T-helper 17 cell (primary cell): Measurements from ENCODE around the gene RPTOR. TPM values are rescaled to one million over a fixed set of nuclear protein-coding genes. Genes with fewer than 3 reads are reported as not detected.
"Not testable (repeated sequence)": the region's sequence is repeated elsewhere in the genome, so short reads cannot be mapped to it uniquely, and the experiment has no call there.

Source experiments
- ATAC-seq: fragments of 150-1000 bp; cut with Tn5 transposase; 2 replicates; pipeline ENCODE4 v1.10.0; 2021; ENCODE audit warnings: mild to moderate bottlenecking, moderate library complexity
- DNase-seq, 3 donors: peaks; one replicate each; pipeline versions ENCODE4 v3.0.0 to v3.0.0-alpha.2; 2020 to 2021
- H3K9me3 ChIP-seq: one replicate; pipeline ENCODE4 v1.7.0; 2013; ENCODE audit warnings: low read length, mild to moderate bottlenecking; ENCODE audit not compliant: control insufficient read depth, poor library complexity, severe bottlenecking
- H3K27ac Mint-ChIP-seq: one replicate; pipeline ENCODE4 v1.8.0; 2022; ENCODE audit warnings: mild to moderate bottlenecking, moderate library complexity, mixed read lengths
- H3K27me3 Mint-ChIP-seq: one replicate; pipeline ENCODE4 v1.8.0; 2022; ENCODE audit warnings: mixed read lengths
- H3K36me3 Mint-ChIP-seq: one replicate; pipeline ENCODE4 v1.8.0; 2022; ENCODE audit warnings: low read depth, mixed read lengths
- H3K4me1 Mint-ChIP-seq: one replicate; pipeline ENCODE4 v1.8.0; 2022; ENCODE audit warnings: mild to moderate bottlenecking, mixed read lengths
- H3K4me3 Mint-ChIP-seq: one replicate; pipeline ENCODE4 v1.8.0; 2022; ENCODE audit warnings: mild to moderate bottlenecking, moderate library complexity, mixed read lengths
- total RNA-seq, 4 donors: library from RNA in 2 of 4; stranded (reverse) in 2 of 4; gene quantifications; one replicate each; pipeline ENCODE4 v1.2.3 and lab custom pipeline; 2022 to 2026

The RPTOR gene
- total RNA-seq, 2 donors from 2014 or later, result 55.1 to 61.5 TPM

DNA sequence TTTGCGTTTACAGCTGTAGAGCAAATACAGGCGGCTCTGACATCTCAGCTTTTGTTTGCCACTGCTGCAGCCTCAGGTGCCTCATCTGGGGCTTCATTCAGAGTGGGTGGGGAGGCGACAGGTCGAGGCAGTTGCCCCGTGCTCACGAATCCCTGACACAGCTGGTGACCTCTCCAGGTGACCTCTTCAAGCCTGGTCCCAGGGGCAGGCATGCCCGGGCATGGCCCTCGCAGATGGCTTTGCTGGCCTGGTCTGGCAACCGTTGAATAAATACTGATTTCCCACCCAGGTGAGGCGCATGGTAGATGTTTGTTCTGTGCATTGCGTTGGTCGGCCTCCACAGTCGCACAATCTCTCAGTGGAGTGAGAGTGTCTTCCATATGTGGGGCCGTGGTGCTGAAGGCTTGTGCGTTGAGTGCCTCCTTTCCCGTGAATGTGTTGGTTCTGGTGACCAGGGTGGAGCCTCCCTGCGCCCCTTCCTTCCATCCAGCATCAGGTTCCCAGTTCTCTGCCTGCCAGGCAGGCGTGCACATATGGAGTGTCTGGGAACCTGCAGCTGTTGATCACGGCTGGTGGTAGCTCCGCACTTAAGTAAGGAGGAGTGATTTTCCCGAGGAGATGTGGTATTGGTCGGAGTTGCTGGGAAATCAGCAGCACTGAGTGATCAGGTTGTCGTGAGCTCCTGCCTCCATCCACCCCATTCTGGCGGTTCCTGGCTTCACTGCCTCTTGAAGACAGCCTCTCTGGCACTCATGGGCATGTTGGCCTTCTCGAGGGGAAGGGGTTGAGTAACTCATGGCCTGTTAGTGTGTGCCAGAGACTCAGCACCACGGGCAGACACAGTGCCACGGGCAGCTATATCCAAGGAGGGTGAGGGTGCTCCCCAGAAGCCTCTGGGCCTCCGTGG is 149.7 kb downstream of the RPTOR start:
- H3K4me3 Mint-ChIP-seq, result peak overlapping the region; percentile 31
- no peak overlapping the region for H3K27ac Mint-ChIP-seq
- no peak for ATAC-seq
- H3K36me3 Mint-ChIP-seq, result no peaks in the 10 kb centered on the region
- no peaks in the 10 kb centered on the region for H3K9me3 ChIP-seq
- DNase-seq, result no peak
- H3K4me1 Mint-ChIP-seq, result peaks cover 26% of the 10 kb centered on the region
- no peaks in the 10 kb centered on the region for H3K27me3 Mint-ChIP-seq

GRCh38 chr17:80694992-80695912 is 150.6 kb downstream of the RPTOR start:
- peaks cover 25% of the 10 kb centered on the region for H3K4me1 Mint-ChIP-seq
- no peaks in the 10 kb centered on the region for H3K36me3 Mint-ChIP-seq
- DNase-seq (no peak), ATAC-seq (peak; percentile 48)
- peak overlapping the region; percentile 70 for H3K27ac Mint-ChIP-seq
- H3K27me3 Mint-ChIP-seq, result no peaks in the 10 kb centered on the region
- H3K4me3 Mint-ChIP-seq, result peak overlapping the region; percentile 31
- no peaks in the 10 kb centered on the region for H3K9me3 ChIP-seq

GRCh38 chr17:80695979-80696378 is 151.3 kb downstream of the RPTOR start:
- H3K9me3 ChIP-seq, result no peaks in the 10 kb centered on the region
- no peaks in the 10 kb centered on the region for H3K27me3 Mint-ChIP-seq
- no peak overlapping the region for H3K4me3 Mint-ChIP-seq
- no peaks in the 10 kb centered on the region for H3K36me3 Mint-ChIP-seq
- DNase-seq (no peak), ATAC-seq (no peak)
- H3K4me1 Mint-ChIP-seq, result peaks cover 21% of the 10 kb centered on the region
- H3K27ac Mint-ChIP-seq, result no peak overlapping the region

GRCh38 chr17:80696456-80696855 is 151.8 kb downstream of the RPTOR start:
- H3K27me3 Mint-ChIP-seq, result no peaks in the 10 kb centered on the region
- H3K4me1 Mint-ChIP-seq, result peaks cover 20% of the 10 kb centered on the region
- no peaks in the 10 kb centered on the region for H3K9me3 ChIP-seq
- no peaks in the 10 kb centered on the region for H3K36me3 Mint-ChIP-seq
- DNase-seq (no peak), ATAC-seq (no peak)
- H3K27ac Mint-ChIP-seq, result no peak overlapping the region
- H3K4me3 Mint-ChIP-seq, result no peak overlapping the region

DNA sequence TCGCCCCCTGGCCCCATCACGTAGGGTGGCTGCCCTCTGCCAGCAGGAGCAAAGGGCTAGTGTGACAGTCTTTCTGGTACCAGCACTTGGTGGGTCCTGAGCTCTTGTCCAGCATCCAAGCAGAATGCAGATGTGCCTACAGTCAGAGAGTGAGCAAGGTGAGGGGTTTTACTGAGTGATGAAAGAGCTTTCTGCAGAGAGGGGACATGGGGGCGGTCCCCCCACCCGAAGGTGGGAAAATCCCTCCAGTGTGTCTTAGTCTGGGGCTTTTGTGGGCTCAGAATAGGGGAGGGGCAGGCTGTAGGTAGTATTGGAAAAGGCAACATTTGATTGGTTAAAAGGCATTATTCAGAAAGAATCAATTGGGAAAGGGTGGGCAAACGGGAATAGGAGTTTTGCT is 152.3 kb downstream of the RPTOR start:
- Mint-ChIP-seq H3K36me3 (no peaks in the 10 kb centered on the region), H3K27ac (no peak overlapping the region), H3K27me3 (no peaks in the 10 kb centered on the region), H3K4me3 (no peak overlapping the region), H3K4me1 (peaks cover 17% of the 10 kb centered on the region)
- no peaks in the 10 kb centered on the region for H3K9me3 ChIP-seq
- DNase-seq (no peak), ATAC-seq (no peak)

DNA sequence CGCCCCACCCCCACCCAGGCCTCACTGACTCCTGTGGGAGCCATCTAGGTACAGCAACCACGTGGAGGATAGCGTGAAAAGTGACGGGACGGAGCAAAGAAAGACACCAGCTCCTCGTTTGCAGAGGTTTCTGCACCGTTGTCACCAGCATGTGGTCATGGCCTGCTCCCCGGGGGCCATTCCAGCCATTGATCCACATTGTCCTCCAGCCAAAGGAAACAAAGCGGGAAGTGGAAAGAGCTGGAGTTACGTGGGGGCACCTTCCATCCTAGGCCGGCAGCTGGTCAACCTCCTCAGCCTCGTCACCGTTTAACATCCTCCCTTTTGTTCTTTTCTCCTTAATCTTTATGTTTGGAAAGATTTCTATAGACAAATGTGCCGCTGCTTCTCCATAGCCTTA is 153.7 kb downstream of the RPTOR start:
- ATAC-seq (no peak), DNase-seq (no peak)
- Mint-ChIP-seq H3K27me3 (no peaks in the 10 kb centered on the region), H3K4me1 (peaks cover 24% of the 10 kb centered on the region), H3K36me3 (no peaks in the 10 kb centered on the region), H3K4me3 (no peak overlapping the region), H3K27ac (no peak overlapping the region)
- H3K9me3 ChIP-seq, result no peaks in the 10 kb centered on the region

GRCh38 chr17:80699205-80699604 is 154.6 kb downstream of the RPTOR start:
- not testable (repeated sequence) for H3K9me3 ChIP-seq, DNase-seq, H3K27me3 Mint-ChIP-seq, H3K36me3 Mint-ChIP-seq, H3K4me3 Mint-ChIP-seq, H3K27ac Mint-ChIP-seq, ATAC-seq
- peaks cover 24% of the 10 kb centered on the region for H3K4me1 Mint-ChIP-seq

GRCh38 chr17:80701730-80702129 is 157.1 kb downstream of the RPTOR start:
- Mint-ChIP-seq H3K27me3 (no peaks in the 10 kb centered on the region), H3K36me3 (no peaks in the 10 kb centered on the region), H3K27ac (no peak overlapping the region), H3K4me3 (no peak overlapping the region), H3K4me1 (peaks cover 26% of the 10 kb centered on the region)
- no peak for ATAC-seq
- no peak for DNase-seq
- H3K9me3 ChIP-seq, result no peaks in the 10 kb centered on the region

DNA sequence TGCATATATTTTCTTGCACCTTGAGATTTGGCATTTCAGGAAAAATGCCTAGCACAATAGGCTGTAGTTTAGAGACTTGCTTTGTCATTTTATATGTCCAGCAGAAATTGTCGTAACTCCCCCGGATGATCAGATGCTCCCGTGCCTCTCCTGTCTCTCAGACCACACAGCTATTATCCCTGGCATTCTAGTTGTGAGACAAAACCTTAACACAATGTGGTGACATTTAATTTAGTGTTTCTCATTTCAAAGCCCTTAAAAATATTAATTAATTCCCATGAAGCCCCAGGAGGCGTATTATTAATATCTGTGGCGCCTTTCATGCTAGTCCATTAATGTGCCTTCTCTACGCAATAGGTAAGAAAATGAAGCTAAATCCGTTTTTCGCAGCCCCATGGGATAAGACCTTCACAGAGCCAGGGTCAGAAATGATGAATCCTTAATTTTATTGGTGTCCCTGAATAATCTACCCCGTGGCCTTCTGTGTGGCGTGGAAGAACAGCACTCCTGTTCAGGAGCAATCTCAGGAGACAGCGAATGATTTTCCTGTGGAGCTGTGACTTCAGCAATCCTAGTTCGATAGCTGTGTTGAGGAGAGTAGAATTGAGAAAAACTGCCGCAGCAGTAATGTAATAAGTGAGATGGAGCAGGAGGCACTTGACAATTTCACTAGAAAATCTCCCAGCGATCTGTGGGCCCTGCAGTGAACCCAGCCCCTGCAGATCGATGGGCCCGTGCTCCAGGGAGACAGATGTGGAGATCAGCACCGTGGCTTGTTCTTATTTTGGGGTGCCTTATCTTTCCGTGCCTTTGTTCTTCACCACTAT is 157.9 kb downstream of the RPTOR start:
- no peaks in the 10 kb centered on the region for H3K9me3 ChIP-seq
- no peaks in the 10 kb centered on the region for H3K27me3 Mint-ChIP-seq
- peaks cover 23% of the 10 kb centered on the region for H3K4me1 Mint-ChIP-seq
- H3K27ac Mint-ChIP-seq, result peak overlapping the region; percentile 74
- H3K4me3 Mint-ChIP-seq, result no peak overlapping the region
- no peaks in the 10 kb centered on the region for H3K36me3 Mint-ChIP-seq
- DNase-seq (no peak), ATAC-seq (no peak)

DNA sequence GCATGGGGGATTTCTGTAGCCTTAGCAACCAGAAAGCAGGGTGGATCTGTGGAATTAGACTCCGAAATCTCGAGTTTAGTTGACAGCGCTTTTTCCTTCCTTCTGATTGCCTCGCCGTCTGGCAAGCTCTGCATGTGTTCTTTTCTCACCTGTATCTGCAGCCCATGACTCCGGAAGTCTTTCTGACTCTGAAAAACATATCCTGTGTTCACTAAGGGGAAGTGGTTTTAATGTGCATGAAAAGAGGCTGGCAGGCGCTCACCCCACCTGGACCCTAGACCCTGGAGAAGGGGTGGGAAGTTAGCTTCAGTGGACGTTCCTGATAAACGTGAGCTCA is 158.5 kb downstream of the RPTOR start:
- peak; percentile 77 for ATAC-seq
- no peak for DNase-seq
- H3K27ac Mint-ChIP-seq, result peak overlapping the region; percentile 74
- no peaks in the 10 kb centered on the region for H3K9me3 ChIP-seq
- no peaks in the 10 kb centered on the region for H3K36me3 Mint-ChIP-seq
- H3K4me1 Mint-ChIP-seq, result peaks cover 19% of the 10 kb centered on the region
- H3K27me3 Mint-ChIP-seq, result no peaks in the 10 kb centered on the region
- no peak overlapping the region for H3K4me3 Mint-ChIP-seq

GRCh38 chr17:80704381-80704819 is 159.8 kb downstream of the RPTOR start:
- Mint-ChIP-seq H3K4me1 (peaks cover 19% of the 10 kb centered on the region), H3K27me3 (no peaks in the 10 kb centered on the region), H3K27ac (peak overlapping the region; percentile 0), H3K4me3 (no peak overlapping the region), H3K36me3 (peaks cover under 1% of the 10 kb centered on the region)
- H3K9me3 ChIP-seq, result no peaks in the 10 kb centered on the region
- ATAC-seq, result no peak
- DNase-seq, result no peak

DNA sequence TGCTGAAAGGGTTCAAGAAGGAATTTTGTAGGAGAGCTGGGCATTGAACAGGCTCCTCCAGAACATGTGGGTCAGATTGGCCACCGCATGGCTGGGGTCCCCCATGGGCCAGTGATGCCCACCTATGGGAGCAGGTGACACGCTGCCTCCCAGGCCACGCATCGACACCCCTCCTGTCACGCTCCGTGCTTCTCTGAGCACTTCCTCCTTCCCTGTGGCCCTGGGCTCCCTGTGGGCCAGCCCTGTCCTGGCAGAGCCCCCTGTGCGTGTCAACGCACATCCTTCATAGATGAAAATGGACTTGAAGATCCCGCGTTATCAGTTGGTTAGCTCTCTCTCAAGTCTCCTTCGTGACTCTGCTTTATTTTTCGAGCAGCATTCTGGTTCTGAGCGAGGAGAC is 160.3 kb downstream of the RPTOR start:
- DNase-seq (no peak), ATAC-seq (no peak)
- Mint-ChIP-seq H3K4me1 (peaks cover 19% of the 10 kb centered on the region), H3K27ac (peak overlapping the region; percentile 0), H3K27me3 (no peaks in the 10 kb centered on the region), H3K36me3 (peaks cover 4% of the 10 kb centered on the region), H3K4me3 (peak overlapping the region; percentile 8)
- no peaks in the 10 kb centered on the region for H3K9me3 ChIP-seq

DNA sequence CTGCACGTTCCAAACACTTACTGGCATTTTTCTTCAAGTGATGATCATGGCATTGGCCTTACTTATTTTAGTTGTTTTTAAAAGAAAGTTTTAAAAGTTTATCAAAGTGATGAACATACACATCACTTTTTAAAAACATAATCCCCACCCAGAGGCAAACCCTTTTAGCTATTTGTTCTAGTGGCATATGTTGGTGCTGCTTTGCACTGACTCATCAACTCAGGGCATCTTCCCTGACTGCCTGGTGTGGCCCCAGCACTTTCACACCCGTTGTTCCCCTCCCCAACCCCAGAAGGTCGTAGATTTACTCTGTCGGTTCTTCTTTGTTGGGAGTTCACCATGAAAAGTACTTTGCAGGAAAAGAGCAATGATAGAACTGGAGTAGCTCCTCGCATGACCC is 161.3 kb downstream of the RPTOR start:
- ATAC-seq, result no peak
- H3K36me3 Mint-ChIP-seq, result peaks cover 4% of the 10 kb centered on the region

More for the DNA sequence above, 161.3 kb downstream of the RPTOR start:
- Mint-ChIP-seq H3K4me1 (peaks cover 22% of the 10 kb centered on the region), H3K27ac (peak overlapping the region; percentile 0), H3K27me3 (no peaks in the 10 kb centered on the region), H3K4me3 (peak overlapping the region; percentile 55)
- no peaks in the 10 kb centered on the region for H3K9me3 ChIP-seq
- no peak for DNase-seq
